Activated T-cell treated with anti-CD3 and anti-CD28 coated beads for 48 hours (primary cell): ENCODE measurements around the gene NFIC.

Experiments used
- DNase-seq: peaks from one replicate; pipeline ENCODE4 v3.0.0-alpha.2; 2020; ENCODE audit warnings: low read depth

The NFIC gene

DNA sequence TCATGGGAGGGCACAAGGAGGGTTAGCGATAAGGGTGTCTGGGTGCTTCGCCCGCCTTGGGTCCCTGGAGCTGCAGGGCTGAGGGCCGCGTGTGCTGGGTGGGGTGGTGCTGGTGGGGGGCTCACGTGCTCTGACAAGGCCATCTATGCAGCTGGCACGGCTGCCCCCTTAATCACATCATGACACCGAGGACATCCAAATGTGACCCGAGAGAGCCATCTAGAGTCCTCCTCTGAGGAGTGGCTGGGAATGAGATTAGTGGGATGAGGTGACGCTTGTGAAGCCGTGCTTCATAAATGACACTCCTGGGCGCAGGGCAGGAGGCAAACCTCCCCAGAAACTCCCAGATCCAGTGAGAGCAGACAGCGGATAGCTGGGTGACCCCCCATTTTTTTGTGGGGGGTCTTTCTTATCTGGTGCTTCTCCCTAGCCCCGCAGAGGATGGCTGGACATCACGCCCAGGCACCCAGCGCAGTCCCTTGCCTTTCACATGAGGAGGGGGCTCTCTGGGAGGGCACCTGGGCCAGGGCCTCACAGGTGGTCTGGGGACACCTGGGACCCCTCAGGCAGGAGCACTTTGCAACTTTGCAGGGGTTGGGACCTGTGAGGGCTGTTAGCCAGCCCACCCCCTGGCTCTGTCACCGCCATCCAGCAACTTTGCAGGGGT lies 146.3 kb downstream of the NFIC start:
- no peak for DNase-seq

GRCh38 chr19:3513229-3514140 lies 147.1 kb downstream of the NFIC start:
- DNase-seq, result no peak

- no peak for DNase-seq
Observed at GRCh38 chr19:3514930-3515329, 148.5 kb downstream of the NFIC start.

DNA sequence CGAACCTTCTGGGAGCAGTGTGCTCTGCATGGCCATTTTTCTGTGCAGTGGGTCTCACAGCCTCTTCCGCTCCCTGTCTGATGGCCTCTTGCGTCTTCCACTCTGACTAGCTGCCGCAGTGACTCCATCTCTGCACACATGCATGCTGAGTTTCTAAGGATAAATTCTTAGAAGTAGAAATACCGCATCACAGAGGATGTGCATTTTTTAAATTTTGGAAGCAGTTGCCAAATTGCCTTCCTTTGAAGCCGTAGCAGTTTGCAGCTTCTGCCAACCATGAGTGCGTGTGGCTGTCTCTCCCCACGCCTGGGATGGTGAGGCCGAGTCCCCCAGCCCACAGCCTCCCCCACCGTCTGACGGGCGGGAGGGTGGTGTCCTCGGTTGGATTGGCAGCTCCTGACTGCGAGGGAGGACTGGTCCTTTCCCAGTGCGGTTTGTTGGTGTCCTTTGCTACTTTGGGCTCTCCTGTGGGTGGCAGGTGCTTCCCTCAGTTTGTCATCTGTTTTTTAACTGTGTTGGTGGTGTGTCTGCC lies 149.6 kb downstream of the NFIC start:
- DNase-seq, result no peak

- no peak for DNase-seq
Observed at GRCh38 chr19:3516675-3517207, 150.4 kb downstream of the NFIC start.

GRCh38 chr19:3517638-3518037 lies 151.3 kb downstream of the NFIC start:
- no peak for DNase-seq

- no peak for DNase-seq
Observed at GRCh38 chr19:3518255-3518654, 151.9 kb downstream of the NFIC start.

DNA sequence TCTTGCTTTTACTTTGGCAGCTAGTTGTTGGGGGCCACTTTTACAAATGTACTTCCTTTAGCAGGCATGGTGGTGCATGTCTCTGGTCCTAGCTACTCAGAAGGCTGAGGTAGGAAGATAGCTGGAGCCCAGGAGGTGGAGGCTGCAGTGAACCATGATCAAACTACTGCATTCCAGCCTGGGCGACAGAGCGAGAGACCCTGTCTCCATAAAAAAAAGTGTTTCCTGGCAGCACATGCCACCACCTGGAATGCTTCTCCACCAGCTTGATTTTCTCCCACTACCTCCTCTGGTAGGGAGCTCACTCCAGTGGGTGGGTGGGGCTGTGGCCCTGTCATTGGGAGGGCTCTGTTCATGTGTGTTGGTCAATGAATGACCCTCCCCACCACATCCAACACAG lies 152.3 kb downstream of the NFIC start:
- no peak for DNase-seq
